NCI-H69 (cell line): ENCODE results near the gene AK4.

Experiments
- DNase-seq: peaks from one replicate; lab custom pipeline; 2025; lab: John Stamatoyannopoulos, UW

The AK4 gene

DNA sequence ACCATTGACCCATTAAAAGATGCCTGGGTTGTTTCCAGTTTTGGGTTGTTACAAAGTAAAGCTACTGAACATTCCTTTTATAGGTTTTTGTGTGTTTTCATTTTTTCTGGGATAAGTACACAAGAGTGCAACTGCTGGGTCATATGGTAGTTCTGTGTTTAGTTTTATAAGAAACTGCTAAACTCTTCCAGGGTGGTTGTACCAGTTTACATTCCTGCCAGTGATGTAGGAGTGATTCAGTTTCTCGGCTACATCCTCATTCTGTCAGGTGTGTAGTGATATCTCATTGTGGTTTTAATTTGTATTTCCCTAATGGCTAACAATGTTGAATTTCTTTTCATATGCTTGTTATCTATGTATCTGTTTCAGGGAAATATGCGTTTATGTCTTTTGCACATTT is 102.8 kb downstream of the AK4 start:
- DNase-seq: no peak

DNA sequence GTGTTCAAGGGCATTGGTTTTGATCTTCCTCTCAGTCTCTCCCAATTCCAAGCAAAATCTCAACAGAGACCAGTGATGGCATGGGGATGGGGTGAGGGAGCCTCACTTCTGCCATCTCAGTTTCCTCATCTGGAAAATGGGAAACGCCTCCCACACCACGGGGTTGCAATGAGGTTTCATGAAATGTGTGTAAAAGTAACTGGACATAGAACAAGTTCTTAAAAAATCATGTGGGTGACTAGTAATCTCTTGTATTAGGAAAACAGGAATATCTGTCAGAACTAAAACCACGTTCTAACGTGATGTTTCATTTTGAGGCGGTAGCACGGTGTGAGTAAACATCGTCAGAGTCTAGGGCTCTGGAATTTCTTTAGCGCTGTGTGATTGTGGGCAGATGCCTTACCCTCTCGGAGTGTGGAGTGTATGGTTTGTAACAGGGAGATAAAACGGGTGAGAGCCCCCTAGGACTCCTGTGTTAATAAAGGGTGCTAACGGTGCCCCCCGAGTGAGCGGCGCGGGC is 105.9 kb downstream of the AK4 start:
- no peak for DNase-seq

GRCh38 chr1:65254320-65255034 is 106.5 kb downstream of the AK4 start:
- DNase-seq: peak; percentile 89

GRCh38 chr1:65255035-65255655 is 107.1 kb downstream of the AK4 start:
- peak; percentile 69 for DNase-seq

DNA sequence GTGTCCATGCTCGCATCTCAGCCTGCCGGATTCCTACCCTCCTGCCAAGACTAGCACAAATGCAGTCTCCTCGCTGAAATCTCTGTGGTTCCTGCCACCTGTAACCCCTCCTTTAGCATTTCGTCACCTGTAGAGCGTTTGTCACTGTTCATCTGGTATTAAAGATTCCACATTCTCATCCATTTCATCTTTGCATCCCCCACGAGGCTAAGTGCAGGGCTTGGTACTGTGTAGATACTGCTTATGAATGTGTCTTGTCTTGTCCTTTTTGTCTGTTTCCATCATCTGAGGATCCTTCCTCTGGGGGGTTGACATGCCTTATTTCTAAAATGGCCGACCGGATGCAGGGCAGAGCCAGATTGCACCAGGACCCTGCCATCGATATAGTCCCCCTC is 107.7 kb downstream of the AK4 start:
- peak; percentile 49 for DNase-seq

- DNase-seq: no peak
Measured at GRCh38 chr1:65256860-65257708, 109.1 kb downstream of the AK4 start.

DNA sequence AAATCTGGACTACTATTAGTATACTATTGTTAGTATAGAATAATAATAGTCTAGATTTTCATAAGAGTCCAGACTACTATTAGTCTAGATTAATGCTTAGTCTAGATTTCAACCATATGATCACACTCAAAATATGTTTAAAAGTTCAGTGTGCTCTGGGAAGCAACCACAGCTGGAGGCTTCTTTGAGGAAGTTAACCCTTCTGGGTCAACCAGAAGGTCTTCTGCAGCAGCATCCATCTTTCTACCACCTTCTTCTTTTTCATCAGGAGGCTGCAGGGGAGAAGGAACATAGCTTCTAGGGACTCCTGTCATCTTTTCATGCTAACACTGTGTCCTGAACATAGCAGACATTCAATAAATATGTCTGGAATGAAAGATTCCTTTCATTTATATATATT is 110.1 kb downstream of the AK4 start:
- peak; percentile 3 for DNase-seq

DNA sequence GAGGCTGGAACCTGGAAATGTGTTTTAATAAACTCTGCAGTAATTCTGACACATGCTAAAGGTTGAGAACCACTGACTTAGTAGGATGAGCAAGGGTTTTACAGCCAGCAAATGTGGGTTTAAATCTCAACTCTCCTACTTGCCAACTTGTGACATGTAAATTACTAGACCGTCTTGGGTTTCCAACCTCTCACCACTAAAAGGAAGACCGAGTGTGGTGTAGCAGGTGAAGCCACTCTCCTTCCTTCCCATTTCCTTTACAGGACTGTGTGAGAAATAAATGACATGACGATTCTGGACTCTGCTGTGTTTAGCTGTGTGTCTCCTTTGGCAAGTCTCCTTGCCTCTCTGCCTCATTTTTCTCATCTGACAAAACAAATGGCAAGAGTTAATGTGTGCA is 111.8 kb downstream of the AK4 start:
- DNase-seq: no peak

DNA sequence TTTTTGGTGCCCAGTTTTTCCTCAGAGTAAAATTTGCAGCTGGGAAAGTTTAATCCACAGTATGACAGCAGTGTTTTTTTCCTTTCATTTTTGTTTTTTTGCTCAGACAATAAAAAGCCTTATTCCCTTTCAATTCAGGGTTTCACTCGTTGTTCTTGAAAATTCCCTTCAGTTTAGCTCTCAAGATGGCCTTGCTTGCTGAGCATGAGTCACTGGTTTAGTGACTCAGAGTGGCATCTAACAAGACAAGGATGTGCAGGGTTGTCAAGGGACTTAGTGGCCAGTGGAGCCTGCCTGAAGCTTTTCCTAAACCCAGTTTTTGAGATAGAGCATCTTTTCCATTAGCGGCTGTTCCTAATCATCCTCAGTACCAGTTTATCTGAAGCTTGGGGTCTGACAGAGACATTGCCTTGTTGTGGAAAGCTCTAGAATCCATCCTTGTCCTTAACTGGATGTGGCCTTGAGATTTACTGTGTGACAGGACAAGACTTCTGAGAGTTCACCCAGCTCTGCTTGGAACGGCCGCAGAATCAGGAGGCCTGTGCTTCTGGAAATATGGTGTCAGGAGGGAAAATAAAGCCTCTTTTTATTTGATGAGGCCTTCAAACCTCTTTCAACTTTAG is 113.0 kb downstream of the AK4 start:
- DNase-seq: peak; percentile 5

DNA sequence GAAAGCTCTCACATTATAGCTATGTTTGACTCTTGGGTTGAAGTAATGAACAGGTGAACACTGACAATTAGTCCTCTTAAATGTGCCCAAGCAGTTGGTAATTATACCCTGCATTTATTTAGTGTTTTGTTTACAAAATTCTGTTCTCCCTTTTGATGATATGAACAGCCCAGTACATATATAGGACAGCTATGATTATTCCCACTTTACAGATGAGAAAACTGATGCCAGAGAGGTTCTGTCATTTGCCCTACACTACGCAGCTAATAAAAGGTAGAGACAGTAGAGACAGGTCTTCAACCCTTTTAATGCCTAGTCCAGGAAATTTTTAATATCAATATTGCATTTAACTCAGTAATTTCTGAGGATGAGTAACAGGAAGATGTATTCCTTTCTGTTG is 115.3 kb downstream of the AK4 start:
- no peak for DNase-seq

DNA sequence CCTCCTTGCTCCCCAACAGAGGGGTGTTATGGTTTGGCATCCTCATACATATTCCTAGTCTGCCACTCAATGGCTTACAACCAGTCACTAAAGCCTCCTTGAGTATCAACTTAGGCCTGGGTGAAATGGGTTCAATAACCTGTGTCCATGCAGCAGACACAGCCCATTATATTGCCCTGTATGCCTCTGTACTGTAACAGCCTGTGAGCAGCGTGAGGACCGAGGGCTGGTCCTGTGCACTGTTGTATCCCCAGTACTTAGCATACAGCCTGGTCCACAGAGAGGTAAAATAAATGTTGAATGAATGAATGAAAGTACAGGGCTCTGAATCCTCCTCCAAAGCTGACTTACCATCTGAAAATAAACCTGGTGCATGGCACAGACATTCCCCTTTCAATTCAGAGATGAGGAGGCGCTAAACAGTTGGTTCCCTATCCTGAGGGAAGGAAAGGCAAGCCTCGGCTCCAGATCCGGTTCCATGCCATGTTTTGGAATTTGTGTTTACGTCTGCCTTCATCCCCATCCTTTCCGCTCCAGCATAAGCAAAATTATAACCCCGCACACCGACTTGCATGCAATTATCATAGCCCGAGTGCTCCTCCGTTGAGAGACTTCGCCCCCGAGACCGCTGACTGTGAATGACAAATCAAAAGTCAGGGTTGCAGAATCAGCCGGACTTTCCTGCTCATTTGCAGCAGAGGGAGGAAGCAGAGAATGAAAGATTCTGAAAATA is 116.4 kb downstream of the AK4 start:
- peak; percentile 92 for DNase-seq

DNA sequence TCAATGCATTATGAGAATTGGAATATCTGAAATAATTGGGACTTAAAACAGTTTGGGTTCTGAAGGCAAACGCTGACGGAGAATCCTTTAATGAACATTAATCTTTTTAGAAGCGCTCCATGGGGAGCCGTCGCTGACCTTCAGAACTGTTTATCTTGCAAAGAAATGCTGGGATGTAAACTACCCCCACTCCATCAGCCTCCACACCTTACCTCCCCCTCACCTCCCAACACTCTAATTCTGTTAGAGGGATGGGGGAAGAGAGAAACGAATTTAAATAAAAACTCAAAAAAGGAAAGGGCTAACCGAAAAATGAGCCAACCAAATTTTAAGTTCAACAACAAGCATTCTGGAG is 117.3 kb downstream of the AK4 start:
- peak; percentile 67 for DNase-seq

DNA sequence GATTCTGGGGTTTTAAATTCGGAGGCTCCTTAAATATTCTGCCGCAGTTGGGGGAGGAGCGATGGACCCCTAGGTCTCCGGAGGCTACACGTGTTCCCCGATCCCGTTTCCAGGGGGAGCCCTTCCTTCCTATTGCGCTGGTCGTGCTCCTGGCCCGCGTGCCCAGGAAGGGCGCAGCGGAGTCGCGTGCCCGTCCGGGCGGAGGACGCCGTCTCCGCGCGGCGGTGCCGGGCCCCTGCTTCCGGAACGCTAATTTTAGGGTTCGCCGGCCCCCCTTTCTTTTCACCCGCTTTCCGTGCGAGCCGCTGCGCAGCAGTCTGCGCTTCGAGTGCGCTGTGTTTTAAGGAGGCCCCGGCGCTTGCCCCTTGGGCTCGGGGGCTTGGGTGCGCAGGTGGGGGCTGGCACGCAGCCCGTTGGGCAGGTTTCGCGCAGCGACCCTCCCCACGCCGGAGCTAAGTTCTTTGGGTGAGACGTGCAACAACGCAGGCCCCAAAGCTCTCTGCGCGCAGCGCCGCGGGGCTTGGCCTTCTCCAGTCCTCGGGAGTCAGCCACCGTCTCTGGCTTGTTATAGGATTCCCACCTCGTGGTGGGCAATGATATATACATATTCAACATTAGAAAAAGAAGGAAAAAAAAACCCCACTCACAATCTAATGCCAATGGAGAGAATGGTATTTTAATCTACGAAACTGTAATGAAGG is 117.8 kb downstream of the AK4 start:
- peak; percentile 80 for DNase-seq

DNA sequence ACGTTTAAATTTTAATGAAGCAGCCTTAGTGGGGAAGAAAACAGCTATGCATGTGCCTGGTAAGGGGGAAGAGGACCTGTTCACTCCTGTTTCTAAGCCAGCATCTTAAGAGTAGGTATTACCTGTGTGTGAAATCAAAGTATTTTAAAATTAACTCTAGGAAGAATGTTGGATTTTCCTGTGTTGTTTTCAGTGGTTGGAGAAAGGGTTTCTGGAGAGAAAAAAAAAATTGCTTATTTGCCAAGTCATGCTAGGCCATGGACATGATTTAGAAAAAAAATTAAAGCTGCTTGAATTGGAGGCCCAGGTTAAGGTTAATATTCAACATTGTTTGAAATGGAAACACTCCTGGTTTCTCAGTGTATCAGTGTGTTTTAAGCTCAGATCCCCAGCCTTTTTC is 118.5 kb downstream of the AK4 start:
- no peak for DNase-seq

GRCh38 chr1:65267271-65267670 is 119.3 kb downstream of the AK4 start:
- DNase-seq: no peak

DNA sequence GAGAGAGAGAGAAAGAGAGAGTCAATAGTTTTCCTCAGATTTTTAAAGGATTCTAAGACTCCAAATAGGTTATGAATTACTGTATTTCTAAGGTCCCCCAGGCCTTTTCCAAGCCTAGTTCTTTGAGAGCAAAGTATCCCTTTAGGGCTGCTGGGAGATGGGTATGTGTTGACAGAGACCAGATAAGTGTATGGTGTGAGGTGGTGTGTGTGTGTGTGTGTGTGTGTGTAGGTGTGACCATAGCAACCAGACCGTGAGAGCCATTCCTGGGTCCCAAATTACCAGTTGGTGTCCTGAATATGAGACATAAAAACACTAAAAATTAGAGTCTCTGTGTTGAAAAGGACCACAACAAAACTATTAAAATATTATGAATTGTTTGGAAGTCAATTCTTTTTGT is 119.7 kb downstream of the AK4 start:
- DNase-seq: peak; percentile 50

- DNase-seq: no peak
Measured at GRCh38 chr1:65269612-65270011, 121.6 kb downstream of the AK4 start.

GRCh38 chr1:65276197-65276939 is 128.4 kb downstream of the AK4 start:
- peak; percentile 6 for DNase-seq

GRCh38 chr1:65277605-65278347 is 129.8 kb downstream of the AK4 start:
- no peak for DNase-seq
